BE2C (cell line): ENCODE data around the gene NXN.
"Not testable (repeated sequence)": the region's sequence is repeated elsewhere in the genome, so short reads cannot be mapped to it uniquely, and the experiment has no call there.

ENCODE experiments used
- DNase-seq: peaks from one replicate; pipeline ENCODE4 v3.0.0-alpha.2; 2020
- H3K27me3 ChIP-seq: fragments of 250-450 bp; sonication (Bioruptor Pico); 2 replicates; pipeline ENCODE4 v1.5.1; 2020; ENCODE audit warnings: mild to moderate bottlenecking
- H3K36me3 ChIP-seq: fragments of 250-450 bp; sonication (Bioruptor Pico); 2 replicates; pipeline ENCODE4 v1.5.1; 2020; ENCODE audit warnings: mild to moderate bottlenecking
- H3K4me1 ChIP-seq: fragments of 250-450 bp; sonication (Bioruptor Pico); 2 replicates; pipeline ENCODE4 v1.5.1; 2020
- H3K4me3 ChIP-seq: 2 replicates; pipeline ENCODE4 v1.5.1; 2011; ENCODE audit warnings: low read depth, low read length
- H3K9me3 ChIP-seq: fragments of 250-450 bp; sonication (Bioruptor Pico); 2 replicates; pipeline ENCODE4 v1.5.1; 2020
- TF ChIP-seq, protein P1 (sequence below): IDR thresholded peaks from 2 replicates; pipeline ENCODE4 v1.5.1; 2012; ENCODE audit warnings: mild to moderate bottlenecking, low read depth, low read length

NXN gene

DNA sequence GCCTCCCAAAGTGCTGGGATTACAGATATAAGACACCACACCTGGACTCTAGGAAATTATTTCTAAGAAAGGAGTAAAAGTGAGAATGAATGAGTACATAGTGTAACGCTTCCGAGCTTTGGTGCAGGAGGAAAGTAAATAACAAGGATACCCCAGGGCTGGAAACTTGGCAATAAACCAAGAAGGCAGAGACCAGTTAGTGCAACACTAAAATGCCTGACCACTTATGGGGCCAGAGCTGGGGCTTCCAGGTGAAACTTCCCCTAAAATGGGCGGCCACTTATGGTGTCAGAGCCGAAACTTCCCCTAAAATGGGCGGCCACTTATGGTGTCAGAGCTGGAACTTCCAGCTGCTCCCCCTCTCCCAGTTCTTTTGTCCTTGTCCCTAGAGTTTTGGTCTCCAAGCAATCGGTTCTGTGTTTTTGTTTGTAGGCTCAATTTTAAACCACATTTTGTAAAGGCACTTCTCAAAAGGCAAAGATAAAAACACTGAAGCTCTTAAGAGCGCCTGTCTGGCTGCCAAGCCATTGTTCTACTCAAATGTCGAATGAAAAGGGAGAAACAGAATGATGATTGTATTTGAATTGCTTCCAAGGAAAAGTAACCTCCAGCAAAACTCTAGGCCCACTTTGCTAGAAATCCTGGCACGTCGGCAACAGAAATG lies 63.9 kb downstream of the NXN start:
- TF ChIP-seq, protein P1, sequence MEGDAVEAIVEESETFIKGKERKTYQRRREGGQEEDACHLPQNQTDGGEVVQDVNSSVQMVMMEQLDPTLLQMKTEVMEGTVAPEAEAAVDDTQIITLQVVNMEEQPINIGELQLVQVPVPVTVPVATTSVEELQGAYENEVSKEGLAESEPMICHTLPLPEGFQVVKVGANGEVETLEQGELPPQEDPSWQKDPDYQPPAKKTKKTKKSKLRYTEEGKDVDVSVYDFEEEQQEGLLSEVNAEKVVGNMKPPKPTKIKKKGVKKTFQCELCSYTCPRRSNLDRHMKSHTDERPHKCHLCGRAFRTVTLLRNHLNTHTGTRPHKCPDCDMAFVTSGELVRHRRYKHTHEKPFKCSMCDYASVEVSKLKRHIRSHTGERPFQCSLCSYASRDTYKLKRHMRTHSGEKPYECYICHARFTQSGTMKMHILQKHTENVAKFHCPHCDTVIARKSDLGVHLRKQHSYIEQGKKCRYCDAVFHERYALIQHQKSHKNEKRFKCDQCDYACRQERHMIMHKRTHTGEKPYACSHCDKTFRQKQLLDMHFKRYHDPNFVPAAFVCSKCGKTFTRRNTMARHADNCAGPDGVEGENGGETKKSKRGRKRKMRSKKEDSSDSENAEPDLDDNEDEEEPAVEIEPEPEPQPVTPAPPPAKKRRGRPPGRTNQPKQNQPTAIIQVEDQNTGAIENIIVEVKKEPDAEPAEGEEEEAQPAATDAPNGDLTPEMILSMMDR, result no peak
- no peak for DNase-seq
- Histone ChIP-seq H3K27me3 (peaks cover 3% of the 10 kb centered on the region; the same call in 1 of the 2 replicates), H3K4me3 (no peak overlapping the region), H3K36me3 (no peaks in the 10 kb centered on the region), H3K4me1 (no peaks in the 10 kb centered on the region), H3K9me3 (no peaks in the 10 kb centered on the region)

DNA sequence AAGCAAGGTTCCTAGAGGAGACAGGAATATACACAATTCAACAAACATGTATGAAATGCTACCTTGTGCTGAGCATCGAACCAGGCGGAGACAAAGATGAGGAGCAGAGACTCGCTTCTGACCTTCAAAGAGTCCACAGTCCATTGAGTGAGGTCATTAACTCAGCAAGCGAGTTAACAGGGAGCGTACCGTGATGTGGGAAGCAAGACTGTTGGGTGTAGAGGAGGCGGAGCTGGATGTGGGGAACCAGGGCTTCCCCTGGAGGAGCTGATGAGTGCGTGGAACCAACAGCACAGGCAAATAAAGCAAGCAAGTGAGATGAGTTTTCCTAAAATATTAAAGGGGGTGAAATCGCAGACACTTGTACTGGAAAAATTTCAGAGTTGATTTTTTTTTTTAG lies 65.0 kb downstream of the NXN start:
- DNase-seq, result no peak
- Histone ChIP-seq H3K4me3 (no peak overlapping the region), H3K27me3 (no peaks in the 10 kb centered on the region; the same call in 1 of the 2 replicates), H3K36me3 (no peaks in the 10 kb centered on the region), H3K4me1 (no peaks in the 10 kb centered on the region), H3K9me3 (no peaks in the 10 kb centered on the region)
- TF ChIP-seq, protein P1, result no peak

DNA sequence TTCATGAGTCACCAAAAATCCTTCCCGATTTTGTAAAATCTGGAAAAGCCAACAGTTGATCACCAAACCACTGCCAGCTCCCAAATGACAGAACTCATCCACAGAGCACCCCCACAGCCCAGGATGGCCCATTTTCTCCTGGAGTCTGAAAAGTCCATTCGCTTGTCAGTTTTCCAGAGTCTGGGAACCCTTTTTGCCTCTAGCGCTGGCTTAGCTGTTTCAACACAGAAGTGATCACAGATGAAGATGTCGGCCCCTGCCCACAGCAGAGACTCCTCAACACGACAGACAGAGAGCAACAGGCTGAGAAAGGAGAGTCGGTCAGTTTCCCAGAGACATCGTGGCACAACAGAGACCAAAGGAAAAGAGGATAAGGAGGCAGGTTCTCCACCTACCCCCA lies 66.4 kb downstream of the NXN start:
- no peak for DNase-seq
- TF ChIP-seq, protein P1, result no peak
- Histone ChIP-seq H3K9me3 (no peaks in the 10 kb centered on the region), H3K4me1 (no peaks in the 10 kb centered on the region), H3K27me3 (peaks cover 4% of the 10 kb centered on the region), H3K4me3 (no peak overlapping the region), H3K36me3 (no peaks in the 10 kb centered on the region)

DNA sequence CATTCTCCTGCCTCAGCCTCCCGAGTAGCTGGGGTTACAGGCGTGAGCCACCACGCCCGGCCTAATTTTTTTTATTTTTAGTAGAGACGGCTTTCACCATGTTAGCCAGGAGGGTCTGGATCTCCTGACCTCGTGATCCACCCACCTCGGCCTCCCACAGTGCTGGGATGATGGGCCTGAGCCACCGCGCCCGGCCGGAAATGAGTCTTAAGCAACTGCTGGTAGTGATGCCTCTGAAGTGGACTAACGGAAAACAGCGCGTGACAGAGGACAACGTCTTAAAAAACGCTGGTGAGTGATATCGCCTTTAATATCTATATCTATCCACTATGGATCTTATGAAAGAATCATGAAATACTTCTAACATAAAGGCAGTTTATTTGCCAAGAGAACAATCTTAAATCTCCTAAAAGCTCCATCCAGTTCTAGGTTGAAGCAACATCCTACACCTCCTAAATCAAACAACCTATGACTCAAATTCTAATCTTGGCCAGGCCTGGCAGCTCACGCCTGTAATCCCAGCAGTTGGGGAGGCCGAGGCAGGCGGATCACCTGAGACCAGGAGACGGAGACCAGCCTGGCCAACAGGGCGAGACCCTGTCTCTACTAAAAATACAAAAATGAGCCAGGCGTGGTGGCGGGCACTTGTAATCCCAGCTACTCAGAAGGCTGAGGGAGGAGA lies 69.8 kb downstream of the NXN start:
- Histone ChIP-seq H3K36me3 (no peaks in the 10 kb centered on the region), H3K4me3 (no peak overlapping the region), H3K9me3 (no peaks in the 10 kb centered on the region), H3K27me3 (peaks cover 7% of the 10 kb centered on the region), H3K4me1 (no peaks in the 10 kb centered on the region)
- no peak for DNase-seq
- TF ChIP-seq, protein P1, result no peak

DNA sequence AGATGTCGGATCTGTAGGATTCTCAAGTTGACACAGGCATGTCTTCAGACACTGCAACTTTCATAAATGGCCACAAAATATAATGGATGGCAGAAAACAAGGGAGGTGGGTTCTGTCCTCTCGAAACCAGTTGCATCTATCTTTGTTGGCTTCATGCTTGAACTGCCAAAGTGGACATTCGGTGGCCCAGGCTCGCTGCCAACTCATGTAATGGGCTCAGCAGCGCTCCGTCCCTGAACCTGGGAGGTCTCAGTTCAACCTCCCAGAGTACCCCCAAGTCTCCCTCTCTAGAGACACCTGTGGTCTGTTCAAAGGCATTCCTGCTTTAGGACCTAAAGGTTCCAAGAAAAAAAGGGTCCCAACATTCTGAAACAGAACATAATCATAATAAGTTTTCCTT lies 71.9 kb downstream of the NXN start:
- Histone ChIP-seq H3K27me3 (peaks cover 22% of the 10 kb centered on the region), H3K4me1 (no peaks in the 10 kb centered on the region), H3K9me3 (no peaks in the 10 kb centered on the region), H3K36me3 (no peaks in the 10 kb centered on the region), H3K4me3 (no peak overlapping the region)
- DNase-seq, result no peak
- TF ChIP-seq, protein P1, result no peak

DNA sequence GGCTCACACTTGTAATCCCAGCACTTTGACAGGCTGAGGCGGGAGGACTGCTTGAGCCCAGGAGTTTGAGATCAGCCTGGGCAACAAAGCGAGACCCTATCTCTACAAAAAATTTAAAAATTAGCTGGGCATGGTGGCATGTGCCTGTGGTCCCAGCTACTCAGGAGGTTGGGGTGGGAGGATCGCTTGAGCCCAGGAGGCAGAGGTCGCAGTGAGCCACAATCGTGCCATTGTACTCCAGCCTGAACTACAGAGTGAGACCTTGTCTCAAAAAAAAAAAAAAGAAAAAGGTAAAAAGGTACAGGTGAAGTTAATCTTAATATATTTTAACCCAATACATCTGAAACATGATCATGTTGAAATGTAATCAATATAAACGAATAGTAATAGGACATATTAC lies 73.9 kb downstream of the NXN start:
- not testable (repeated sequence) for H3K4me1 ChIP-seq, H3K9me3 ChIP-seq, DNase-seq, H3K4me3 ChIP-seq, H3K36me3 ChIP-seq
- peaks cover 38% of the 10 kb centered on the region for H3K27me3 ChIP-seq
